SK-N-SH (cell line): ENCODE results near the gene TBC1D2.

Source experiments
- CHD2 ChIP-seq: fragments of 150-350 bp; IDR thresholded peaks from 2 replicates; pipeline ENCODE4 v1.6.1; 2018; ENCODE audit warnings: low read length; ENCODE audit not compliant: partially characterized antibody
- CTCF ChIP-seq: fragments of 200-600 bp; sonication (generic); IDR thresholded peaks from 2 replicates; pipeline ENCODE4 v1.6.1; 2017; ENCODE audit warnings: antibody characterized with exemption, mild to moderate bottlenecking, moderate library complexity
- EZH2phosphoT487 ChIP-seq: fragments of 200-600 bp; sonication (generic); IDR thresholded peaks from 2 replicates; pipeline ENCODE4 v1.6.1; 2017; ENCODE audit warnings: low read depth, mixed run types, mild to moderate bottlenecking, antibody characterized with exemption, moderate library complexity, borderline replicate concordance
- MAX ChIP-seq: IDR thresholded peaks from 2 replicates; pipeline ENCODE4 v1.4.0; 2012; ENCODE audit warnings: low read depth
- MEF2A ChIP-seq: IDR thresholded peaks from 2 replicates; pipeline ENCODE4 v1.4.0; 2012; ENCODE audit warnings: low read depth, borderline replicate concordance
- MXI1 ChIP-seq: IDR thresholded peaks from 2 replicates; pipeline ENCODE4 v1.6.1; 2012; ENCODE audit warnings: mild to moderate bottlenecking, low read depth, low read length, improper control_type of control experiment
- RAD21 ChIP-seq: IDR thresholded peaks from 2 replicates; pipeline ENCODE4 v1.6.1; 2012; ENCODE audit warnings: mild to moderate bottlenecking, low read length
- RFX5 ChIP-seq: IDR thresholded peaks from 2 replicates; pipeline ENCODE4 v1.6.1; 2012; ENCODE audit warnings: mild to moderate bottlenecking, improper control_type of control experiment, low read length
- SIN3A ChIP-seq: IDR thresholded peaks from 2 replicates; pipeline ENCODE4 v1.6.1; 2012; ENCODE audit warnings: low read depth, mild to moderate bottlenecking, low read length, moderate library complexity, borderline replicate concordance
- TAF1 ChIP-seq: IDR thresholded peaks from 2 replicates; pipeline ENCODE4 v1.6.1; 2012; ENCODE audit warnings: low read depth, mild to moderate bottlenecking, low read length, moderate library complexity, borderline replicate concordance
- TEAD4 ChIP-seq: IDR thresholded peaks from 2 replicates; pipeline ENCODE4 v1.4.0; 2012; ENCODE audit warnings: mild to moderate bottlenecking, borderline replicate concordance; ENCODE audit not compliant: insufficient read depth
- YY1 ChIP-seq: IDR thresholded peaks from 2 replicates; pipeline ENCODE4 v1.4.0; 2012; ENCODE audit warnings: low read depth, mild to moderate bottlenecking
- TF ChIP-seq, protein P1 (sequence below): IDR thresholded peaks from 2 replicates; pipeline ENCODE4; 2012
- TF ChIP-seq, protein P2 (sequence below): fragments of 150-350 bp; IDR thresholded peaks from 2 replicates; pipeline ENCODE4 v1.6.1; 2017; ENCODE audit warnings: antibody characterized with exemption, low read length, low read depth, borderline replicate concordance

- TF ChIP-seq CTCF (no peak), MXI1 (no peak), RAD21 (no peak), MAX (no peak), SIN3A (no peak), TEAD4 (no peak), TAF1 (no peak), CHD2 (no peak), EZH2phosphoT487 (no peak), YY1 (no peak), MEF2A (no peak), RFX5 (no peak)
- TF ChIP-seq, protein P1, sequence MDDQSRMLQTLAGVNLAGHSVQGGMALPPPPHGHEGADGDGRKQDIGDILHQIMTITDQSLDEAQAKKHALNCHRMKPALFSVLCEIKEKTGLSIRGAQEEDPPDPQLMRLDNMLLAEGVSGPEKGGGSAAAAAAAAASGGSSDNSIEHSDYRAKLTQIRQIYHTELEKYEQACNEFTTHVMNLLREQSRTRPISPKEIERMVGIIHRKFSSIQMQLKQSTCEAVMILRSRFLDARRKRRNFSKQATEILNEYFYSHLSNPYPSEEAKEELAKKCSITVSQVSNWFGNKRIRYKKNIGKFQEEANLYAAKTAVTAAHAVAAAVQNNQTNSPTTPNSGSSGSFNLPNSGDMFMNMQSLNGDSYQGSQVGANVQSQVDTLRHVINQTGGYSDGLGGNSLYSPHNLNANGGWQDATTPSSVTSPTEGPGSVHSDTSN = no peak
- TF ChIP-seq, protein P2, sequence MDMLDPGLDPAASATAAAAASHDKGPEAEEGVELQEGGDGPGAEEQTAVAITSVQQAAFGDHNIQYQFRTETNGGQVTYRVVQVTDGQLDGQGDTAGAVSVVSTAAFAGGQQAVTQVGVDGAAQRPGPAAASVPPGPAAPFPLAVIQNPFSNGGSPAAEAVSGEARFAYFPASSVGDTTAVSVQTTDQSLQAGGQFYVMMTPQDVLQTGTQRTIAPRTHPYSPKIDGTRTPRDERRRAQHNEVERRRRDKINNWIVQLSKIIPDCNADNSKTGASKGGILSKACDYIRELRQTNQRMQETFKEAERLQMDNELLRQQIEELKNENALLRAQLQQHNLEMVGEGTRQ = no peak
These were observed 105.3 kb downstream of the TBC1D2 start for GRCh38 chr9:98150164-98150563.
